Spleen (tissue), 11 donors: ENCODE measurements around the gene RABGAP1. TPM values are rescaled to one million over a fixed set of nuclear protein-coding genes. Genes with fewer than 3 reads are reported as not detected.

Experiments used
- DNase-seq: peaks from one replicate; pipeline ENCODE4 v3.0.0-alpha.2; 2020
- H3K27ac ChIP-seq, 8 donors: fragments of 200-600 bp; sonication (generic) in 7 of 8; 1 replicate in 4 of 8; 2 replicates in 4 of 8; pipeline versions ENCODE4 v1.5.0 to v1.8.0; 2016 to 2021; ENCODE audit warnings: inconsistent platforms in 4 of 8, mild to moderate bottlenecking in 4 of 8, moderate library complexity in 1 of 8
- H3K27me3 ChIP-seq, 7 donors: fragments of 200-600 bp; sonication (generic) in 6 of 7; replicated peaks in 1 of 7; 1 replicate in 4 of 7; 2 replicates in 3 of 7; pipeline versions ENCODE4 v1.5.0 to v1.8.0; 2016 to 2021; ENCODE audit warnings: inconsistent platforms in 3 of 7, mild to moderate bottlenecking in 1 of 7
- H3K36me3 ChIP-seq, 6 donors: fragments of 200-600 bp; sonication (generic) in 5 of 6; 1 replicate in 4 of 6; 2 replicates in 2 of 6; pipeline versions ENCODE4 v1.5.0 to v1.8.0; 2016 to 2021; ENCODE audit warnings: inconsistent platforms in 2 of 6
- H3K4me1 ChIP-seq, 6 donors: fragments of 200-600 bp; sonication (generic) in 5 of 6; 1 replicate in 3 of 6; 2 replicates in 3 of 6; pipeline versions ENCODE4 v1.5.0 to v1.8.0; 2016 to 2021; ENCODE audit warnings: inconsistent platforms in 3 of 6
- H3K4me3 ChIP-seq, 8 donors: fragments of 200-600 bp; sonication (generic) in 7 of 8; 1 replicate in 4 of 8; 2 replicates in 4 of 8; pipeline versions ENCODE4 v1.5.0 to v1.8.0; 2016 to 2021; ENCODE audit warnings: inconsistent platforms in 4 of 8, mild to moderate bottlenecking in 4 of 8, moderate library complexity in 2 of 8
- H3K9me3 ChIP-seq, 8 donors: fragments of 200-600 bp; sonication (generic) in 7 of 8; 1 replicate in 4 of 8; 2 replicates in 4 of 8; pipeline versions ENCODE4 v1.5.0 to v1.8.0; 2016 to 2021; ENCODE audit warnings: inconsistent platforms in 4 of 8
- CTCF ChIP-seq, 11 experiments: fragments of 200-600 bp in 7 of 11; fragments of 450-650 bp in 4 of 11; sonication (generic) in 4 of 11; IDR thresholded peaks in 8 of 11; conservative IDR thresholded peaks in 3 of 11; 1 replicate in 7 of 11; 2 replicates in 4 of 11; pipeline versions ENCODE4 v1.4.0 to v1.8.0; 2016 to 2021; ENCODE audit warnings: antibody characterized with exemption in 11 of 11, inconsistent platforms in 4 of 11, mild to moderate bottlenecking in 1 of 11
- POLR2A ChIP-seq, 3 donors: fragments of 450-650 bp; IDR thresholded peaks; one replicate each; pipeline ENCODE4 v1.5.1; 2017; ENCODE audit warnings: antibody characterized with exemption in 3 of 3, mild to moderate bottlenecking in 1 of 3
- POLR2AphosphoS5 ChIP-seq, 3 donors: sonication (generic); formaldehyde crosslinking; IDR thresholded peaks; one replicate each; pipeline ENCODE4 v1.5.1; 2017; ENCODE audit warnings: antibody characterized with exemption in 3 of 3
- whole genome bisulfite sequencing, 5 donors: extraction: QIAGEN DNeasy Blood & Tissue Kit in 3 of 5; methylation state at CpG; one replicate each; pipeline versions ENCODE4 v1.1.5 to v1.1.7; 2013 to 2018; 5-methylcytosine and 5-hydroxymethylcytosine counted together
- intact Hi-C: fragments of 100-400 bp; cut with DNase I; formaldehyde crosslinking; loops from one replicate; pipeline ENCODE4 v1.15.0; 2023; ENCODE audit warnings: low total_unique reads
- polyA plus RNA-seq, 3 donors: library from polyadenylated mRNA; stranded (reverse); fragments of 200-250 nt; gene quantifications; one replicate each; pipeline ENCODE4 v1.2.1, GENCODE V29; 2013
- total RNA-seq, 7 donors: library from RNA; depleted of rRNA in 3 of 7; stranded (reverse); fragments of >200 nt in 3 of 7; fragmentation: NEBNext Ultra II Directional in 4 of 7; extraction: Animal tissue kit (Norgen Biotek cat#: 25700) in 4 of 7; gene quantifications; one replicate each; pipeline versions ENCODE4 v1.1.0 to v1.2.1, GENCODE V29; 2016 to 2021
- donor health status: healthy with polysubstance abuse.
- donor health status: DM: no; HTN: no; CAD: no; lungs with moderate emphysema.
- donor health status: DM: no; HTN: no; CAD: no.
- donor health status: Bipolar disorder and iron deficiency.
- donor health status: healthy.
- donor health status: DM: no; HTN: no; CAD: no.
- donor health status: DM: yes; HTN: yes; CAD: no.

The RABGAP1 gene
- total and polyA plus RNA-seq, 10 donors, result 7.4 to 65.7 (median 48.6) TPM

DNA sequence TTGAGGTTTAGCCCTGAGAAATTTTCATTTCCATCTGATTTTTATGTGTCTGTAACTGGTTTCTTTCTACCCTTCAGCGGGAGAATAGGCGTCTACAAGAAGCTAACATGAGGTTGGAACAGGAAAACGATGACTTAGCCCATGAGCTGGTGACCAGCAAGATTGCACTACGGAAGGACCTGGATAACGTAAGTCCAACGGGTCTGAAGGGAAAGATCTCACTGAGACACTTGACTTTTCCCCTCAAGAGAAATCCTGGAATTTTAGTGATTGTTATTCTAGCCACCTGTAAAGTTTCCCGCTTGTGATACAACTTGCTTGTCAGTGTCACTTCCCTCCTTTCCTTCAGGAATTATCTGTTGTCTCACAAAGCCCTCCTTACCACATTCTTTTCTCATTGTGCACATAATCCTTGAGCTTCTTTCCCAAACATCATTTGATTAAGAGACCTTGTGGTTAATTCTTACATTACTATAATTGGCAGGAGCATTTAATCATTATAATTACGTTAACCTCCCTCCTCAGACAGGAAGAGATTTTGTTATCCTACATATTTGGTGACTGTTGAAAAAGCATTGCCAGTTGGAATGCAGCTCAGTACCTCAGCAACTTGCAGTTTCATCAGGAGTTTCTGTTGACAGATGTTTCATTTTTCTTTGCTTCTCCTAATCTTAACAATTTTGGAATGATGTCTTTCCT lies 149.5 kb downstream of the RABGAP1 start:
- H3K27me3 ChIP-seq, result no peaks in the 10 kb centered on the region
- TF ChIP-seq POLR2A (IDR thresholded peaks at IDR 0.05), result no peak
- TF ChIP-seq CTCF (IDR thresholded peaks at IDR 0.05 in 8 of 11, conservative IDR thresholded peaks at IDR 0.05 in 3 of 11), result no peak
- TF ChIP-seq POLR2AphosphoS5 (IDR thresholded peaks at IDR 0.05), result no peak
- H3K9me3 ChIP-seq, result no peaks in the 10 kb centered on the region
- peaks cover 0 to 96% (median 26%) of the 10 kb centered on the region in 6 donors for H3K36me3 ChIP-seq
- H3K4me3 ChIP-seq, result no peak overlapping the region
- no peak overlapping the region for H3K27ac ChIP-seq
- no peak for DNase-seq
- intact Hi-C loops, result no loop called here
- WGBS, 5 donors, result 84 to 91% (median 88%) methylated on average over 8 of the region's 8 CpGs
- H3K4me1 ChIP-seq, result peaks cover 0 to 30% (median 16%) of the 10 kb centered on the region in 6 donors

DNA sequence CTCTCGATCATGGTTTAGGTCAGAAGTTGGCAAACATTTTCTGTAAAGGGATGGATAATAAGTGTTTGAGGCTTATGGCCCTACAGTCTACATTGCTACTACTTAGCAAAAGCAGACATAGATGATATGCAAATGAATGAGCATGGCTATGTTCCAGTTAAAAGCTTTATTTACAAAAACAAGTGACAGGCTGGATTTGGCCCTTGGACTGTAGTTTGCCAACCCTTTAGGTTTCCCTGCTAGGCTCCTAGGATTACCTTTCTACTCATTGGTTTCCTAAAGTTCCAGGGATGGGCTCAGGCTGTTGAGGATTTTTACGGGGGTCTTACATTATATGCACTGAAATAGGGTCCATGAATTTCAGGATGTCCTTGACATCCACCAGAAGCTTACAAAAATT lies 150.1 kb downstream of the RABGAP1 start:
- Histone ChIP-seq H3K9me3 (no peaks in the 10 kb centered on the region), H3K27me3 (no peaks in the 10 kb centered on the region), H3K4me1 (peaks cover 0 to 33% (median 19%) of the 10 kb centered on the region in 6 donors), H3K36me3 (peaks cover 0 to 96% (median 29%) of the 10 kb centered on the region in 6 donors), H3K4me3 (no peak overlapping the region), H3K27ac (no peak overlapping the region)
- WGBS, 5 donors, result 91 to 97% (median 94%) methylated on average over 2 of the region's 2 CpGs
- DNase-seq, result no peak
- intact Hi-C loops, result no loop called here
- TF ChIP-seq POLR2AphosphoS5 (IDR thresholded peaks at IDR 0.05) (no peak), CTCF (IDR thresholded peaks at IDR 0.05 in 8 of 11, conservative IDR thresholded peaks at IDR 0.05 in 3 of 11) (no peak), POLR2A (IDR thresholded peaks at IDR 0.05) (no peak)

- Histone ChIP-seq H3K36me3 (peaks cover 0 to 97% (median 31%) of the 10 kb centered on the region in 6 donors), H3K4me3 (no peak overlapping the region), H3K27me3 (no peaks in the 10 kb centered on the region), H3K4me1 (peaks cover 0 to 38% (median 24%) of the 10 kb centered on the region in 6 donors), H3K27ac (no peak overlapping the region), H3K9me3 (no peaks in the 10 kb centered on the region)
- TF ChIP-seq POLR2A (IDR thresholded peaks at IDR 0.05) (no peak), POLR2AphosphoS5 (IDR thresholded peaks at IDR 0.05) (no peak), CTCF (IDR thresholded peaks at IDR 0.05 in 8 of 11, conservative IDR thresholded peaks at IDR 0.05 in 3 of 11) (no peak)
- intact Hi-C loops, result no loop called here
- DNase-seq, result no peak
- WGBS, 5 donors, result 82 to 87% (median 86%) methylated on average over 2 of the region's 2 CpGs
These were observed 150.6 kb downstream of the RABGAP1 start for GRCh38 chr9:123091459-123091858.

DNA sequence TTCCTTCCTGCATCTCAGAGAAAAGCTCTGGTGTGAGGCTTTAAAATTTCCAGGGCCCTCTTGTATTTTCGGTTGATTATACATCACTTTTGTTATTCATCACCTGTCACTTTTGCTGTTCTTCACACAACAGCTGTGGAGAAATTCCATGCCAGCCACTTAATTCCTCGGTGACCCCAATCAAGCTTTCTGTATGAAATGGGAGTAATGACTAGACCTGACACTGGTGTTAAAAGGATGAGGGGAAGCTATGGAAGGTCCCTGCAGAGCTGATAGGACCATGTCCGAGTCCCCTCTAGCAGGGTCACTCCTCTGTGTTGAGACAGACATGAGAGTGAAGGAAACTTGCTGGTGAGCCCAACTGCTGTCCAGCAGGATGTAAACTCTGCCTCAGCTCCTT lies 152.3 kb downstream of the RABGAP1 start:
- Histone ChIP-seq H3K4me1 (peaks cover 0 to 40% (median 26%) of the 10 kb centered on the region in 6 donors), H3K36me3 (peaks cover 0 to 99% (median 40%) of the 10 kb centered on the region in 6 donors), H3K4me3 (no peak overlapping the region), H3K27ac (peak overlapping the region in 1 of 8 donors; percentile 28), H3K27me3 (no peaks in the 10 kb centered on the region), H3K9me3 (no peaks in the 10 kb centered on the region)
- no peak for TF ChIP-seq POLR2AphosphoS5 (IDR thresholded peaks at IDR 0.05)
- TF ChIP-seq CTCF (IDR thresholded peaks at IDR 0.05 in 8 of 11, conservative IDR thresholded peaks at IDR 0.05 in 3 of 11), result no peak
- no peak for TF ChIP-seq POLR2A (IDR thresholded peaks at IDR 0.05)
- intact Hi-C loops, result no loop called here
- 70 to 87% (median 83%) methylated on average over 3 of the region's 3 CpGs for WGBS, 5 donors
- no peak for DNase-seq
